NCI-H510A (cell line): ENCODE results near the gene ATRIP.
"Not testable (repeated sequence)": the region's sequence is repeated elsewhere in the genome, so short reads cannot be mapped to it uniquely, and the experiment has no call there.

Experiments
- DNase-seq: peaks from one replicate; lab custom pipeline; 2025; lab: John Stamatoyannopoulos, UW

ATRIP gene

GRCh38 chr3:48469046-48469915 is 22.7 kb downstream of the ATRIP start:
- DNase-seq = no peak

- no peak for DNase-seq
Measured at GRCh38 chr3:48470286-48470685, 23.7 kb downstream of the ATRIP start.

GRCh38 chr3:48472673-48472922 is 26.1 kb downstream of the ATRIP start:
- no peak for DNase-seq

- DNase-seq = peak; percentile 76
Measured at GRCh38 chr3:48472923-48473616, 26.5 kb downstream of the ATRIP start.

- DNase-seq = no peak
Measured at GRCh38 chr3:48473617-48473952, 27.0 kb downstream of the ATRIP start.

- DNase-seq = not testable (repeated sequence)
Measured at GRCh38 chr3:48474031-48474430, 27.5 kb downstream of the ATRIP start.

GRCh38 chr3:48474619-48475018 is 28.1 kb downstream of the ATRIP start:
- no peak for DNase-seq

- DNase-seq = no peak
Measured at GRCh38 chr3:48475188-48475587, 28.7 kb downstream of the ATRIP start.

GRCh38 chr3:48476426-48477053 is 30.0 kb downstream of the ATRIP start:
- no peak for DNase-seq

- no peak for DNase-seq
Measured at GRCh38 chr3:48477959-48478520, 31.5 kb downstream of the ATRIP start.

GRCh38 chr3:48478626-48479555 is 32.4 kb downstream of the ATRIP start:
- DNase-seq = no peak

GRCh38 chr3:48480891-48481290 is 34.4 kb downstream of the ATRIP start:
- DNase-seq = not testable (repeated sequence)

GRCh38 chr3:48482822-48483221 is 36.3 kb downstream of the ATRIP start:
- not testable (repeated sequence) for DNase-seq

GRCh38 chr3:48486952-48487351 is 40.4 kb downstream of the ATRIP start:
- no peak for DNase-seq

- DNase-seq = no peak
Measured at GRCh38 chr3:48492461-48493202, 46.1 kb downstream of the ATRIP start.

- DNase-seq = no peak
Measured at GRCh38 chr3:48493203-48493501, 46.6 kb downstream of the ATRIP start.

GRCh38 chr3:48500656-48501055 is 54.1 kb downstream of the ATRIP start:
- no peak for DNase-seq

GRCh38 chr3:48501196-48501595 is 54.7 kb downstream of the ATRIP start:
- DNase-seq = no peak

- no peak for DNase-seq
Measured at GRCh38 chr3:48502121-48502520, 55.6 kb downstream of the ATRIP start.

- DNase-seq = no peak
Measured at GRCh38 chr3:48502728-48503168, 56.2 kb downstream of the ATRIP start.

GRCh38 chr3:48503401-48504050 is 57.0 kb downstream of the ATRIP start:
- no peak for DNase-seq
